Osteoblast (primary cell): ENCODE measurements around the gene FOXL2NB. TPM values are rescaled to one million over a fixed set of nuclear protein-coding genes. Genes with fewer than 3 reads are reported as not detected.

Experiments
- DNase-seq: peaks from one replicate; pipeline ENCODE4 v3.0.0; 2011; ENCODE audit warnings: low spot score, mixed read lengths; ENCODE audit not compliant: insufficient read length; ENCODE audit errors: missing footprints
- H2AFZ ChIP-seq: 2 replicates; pipeline ENCODE4 v1.6.0; 2011; ENCODE audit warnings: mild to moderate bottlenecking, low read length
- H3K27ac ChIP-seq: 2 replicates; pipeline ENCODE4 v1.5.1; 2011; ENCODE audit warnings: mild to moderate bottlenecking, low read depth, low read length, moderate library complexity
- H3K27me3 ChIP-seq: 2 replicates; pipeline ENCODE4 v1.6.0; 2012; ENCODE audit warnings: mild to moderate bottlenecking, control low read depth, inconsistent platforms, low read length, moderate library complexity; ENCODE audit not compliant: insufficient read depth
- H3K36me3 ChIP-seq: 2 replicates; pipeline ENCODE4 v1.5.1; 2011; ENCODE audit warnings: mild to moderate bottlenecking, low read length, control low read depth, moderate library complexity; ENCODE audit not compliant: insufficient read depth
- H3K4me1 ChIP-seq: 2 replicates; pipeline ENCODE4 v1.5.1; 2011; ENCODE audit warnings: mild to moderate bottlenecking, low read length, control low read depth, moderate library complexity; ENCODE audit not compliant: insufficient read depth
- H3K4me2 ChIP-seq: 2 replicates; pipeline ENCODE4 v1.6.0; 2011; ENCODE audit warnings: mild to moderate bottlenecking, low read length; ENCODE audit not compliant: insufficient read depth
- H3K4me3 ChIP-seq: fragments of 200-600 bp; sonication (generic); 3 replicates; pipeline ENCODE4 v1.5.1; 2012; ENCODE audit warnings: mild to moderate bottlenecking, low read length, inconsistent platforms; ENCODE audit not compliant: insufficient read depth
- H3K79me2 ChIP-seq: 2 replicates; pipeline ENCODE4 v1.6.0; 2012; ENCODE audit warnings: mild to moderate bottlenecking, low read length, control low read depth, inconsistent platforms; ENCODE audit not compliant: insufficient read depth
- H3K9me3 ChIP-seq: 2 replicates; pipeline ENCODE4 v1.5.1; 2011; ENCODE audit warnings: low read depth, low read length, control low read depth
- H4K20me1 ChIP-seq: 2 replicates; pipeline ENCODE4 v1.6.0; 2012; ENCODE audit warnings: mild to moderate bottlenecking, low read length, control low read depth; ENCODE audit not compliant: insufficient read depth
- CTCF ChIP-seq: IDR thresholded peaks from 2 replicates; pipeline ENCODE4 v1.5.1; 2011; ENCODE audit warnings: mild to moderate bottlenecking, low read depth, low read length, moderate library complexity; ENCODE audit errors: extremely low read depth
- total RNA-seq: library from RNA; depleted of rRNA; stranded (reverse); fragments of >200 nt; gene quantifications from 2 replicates; pipeline ENCODE4 v1.2.3, GENCODE V29; 2012

The FOXL2NB gene
- total RNA-seq, 1 donor = 0.36 TPM

- Histone ChIP-seq H3K27me3 (peaks cover 5% of the 10 kb centered on the region), H3K4me3 (no peak overlapping the region), H3K36me3 (no peaks in the 10 kb centered on the region), H2AFZ (no peak overlapping the region), H3K79me2 (no peaks in the 10 kb centered on the region), H4K20me1 (no peaks in the 10 kb centered on the region), H3K9me3 (no peaks in the 10 kb centered on the region), H3K4me2 (no peak overlapping the region), H3K27ac (no peak overlapping the region), H3K4me1 (no peaks in the 10 kb centered on the region)
- TF ChIP-seq CTCF = no peak
- DNase-seq = no peak
These were observed 29.0 kb downstream of the FOXL2NB start for GRCh38 chr3:138976047-138976446.

GRCh38 chr3:138984816-138985215 lies 37.8 kb downstream of the FOXL2NB start:
- no peak overlapping the region for H2AFZ ChIP-seq
- no peak overlapping the region for H3K27ac ChIP-seq
- H3K4me1 ChIP-seq = no peaks in the 10 kb centered on the region
- no peaks in the 10 kb centered on the region for H3K79me2 ChIP-seq
- no peaks in the 10 kb centered on the region for H3K36me3 ChIP-seq
- no peaks in the 10 kb centered on the region for H4K20me1 ChIP-seq
- H3K9me3 ChIP-seq = no peaks in the 10 kb centered on the region
- no peak overlapping the region for H3K4me3 ChIP-seq
- no peak for TF ChIP-seq CTCF
- no peak for DNase-seq
- no peak overlapping the region for H3K4me2 ChIP-seq
- H3K27me3 ChIP-seq = peaks cover 10% of the 10 kb centered on the region

- Histone ChIP-seq H2AFZ (no peak overlapping the region), H3K4me2 (no peak overlapping the region), H3K79me2 (no peaks in the 10 kb centered on the region), H3K9me3 (no peaks in the 10 kb centered on the region), H3K27ac (no peak overlapping the region), H3K27me3 (peaks cover 10% of the 10 kb centered on the region), H3K4me1 (no peaks in the 10 kb centered on the region), H3K4me3 (no peak overlapping the region), H4K20me1 (no peaks in the 10 kb centered on the region), H3K36me3 (no peaks in the 10 kb centered on the region)
- no peak for TF ChIP-seq CTCF
- DNase-seq = no peak
These were observed 38.9 kb downstream of the FOXL2NB start for GRCh38 chr3:138985932-138986331.

- Histone ChIP-seq H3K27ac (no peak overlapping the region), H3K4me3 (no peak overlapping the region), H2AFZ (no peak overlapping the region), H3K9me3 (no peaks in the 10 kb centered on the region), H4K20me1 (no peaks in the 10 kb centered on the region), H3K4me1 (no peaks in the 10 kb centered on the region), H3K27me3 (peaks cover 4% of the 10 kb centered on the region), H3K79me2 (no peaks in the 10 kb centered on the region), H3K4me2 (no peak overlapping the region), H3K36me3 (no peaks in the 10 kb centered on the region)
- no peak for TF ChIP-seq CTCF
- no peak for DNase-seq
These were observed 40.2 kb downstream of the FOXL2NB start for GRCh38 chr3:138987181-138987580.
